ENCODE measurements around the gene WBP2. TPM values are rescaled to one million over a fixed set of nuclear protein-coding genes. Genes with fewer than 3 reads are reported as not detected.

WBP2 gene
- total RNA-seq, 4 donors from 2014 or later: 129 to 259 (median 148) TPM

- H3K4me1 ChIP-seq: no peaks in the 10 kb centered on the region
- peak overlapping the region in 1 of 4 donors; percentile 9 for H3K27ac ChIP-seq
- peaks cover 3 to 42% of the 10 kb centered on the region in 2 donors for H3K36me3 ChIP-seq
- TF ChIP-seq POLR2A (IDR thresholded peaks at IDR 0.05) (no peak), CTCF (IDR thresholded peaks at IDR 0.05 in 4 of 5, conservative IDR thresholded peaks at IDR 0.05 in 1 of 5) (no peak)
- in situ Hi-C loops (cut with MboI; ENCODE audit: low sequenced_read_pairs in 4 of 4): no loop called here
- no peaks in the 10 kb centered on the region for H3K9me3 ChIP-seq
- no peaks in the 10 kb centered on the region for H3K27me3 ChIP-seq
- DNase-seq: no peak
- intact Hi-C loops (cut with DNase I; ENCODE audit: low total_unique reads): no loop called here
- ATAC-seq: no peak
- H3K4me3 ChIP-seq: no peak overlapping the region
These were observed 20.0 kb downstream of the WBP2 start for GRCh38 chr17:75834928-75835653.

- ATAC-seq (peak; percentile 40 to 49), DNase-seq (peak in 1 of 2 donors; percentile 57)
- H3K4me1 ChIP-seq: no peaks in the 10 kb centered on the region
- intact Hi-C loops (cut with DNase I; ENCODE audit: low total_unique reads) (no loop called here), in situ Hi-C loops (cut with MboI; ENCODE audit: low sequenced_read_pairs in 4 of 4) (no loop called here)
- no peak overlapping the region for H3K4me3 ChIP-seq
- no peaks in the 10 kb centered on the region for H3K9me3 ChIP-seq
- TF ChIP-seq POLR2A (IDR thresholded peaks at IDR 0.05): no peak
- no peak for TF ChIP-seq CTCF (IDR thresholded peaks at IDR 0.05 in 4 of 5, conservative IDR thresholded peaks at IDR 0.05 in 1 of 5)
- H3K27ac ChIP-seq: peak overlapping the region in 1 of 4 donors; percentile 9
- H3K36me3 ChIP-seq: peaks cover 3 to 39% of the 10 kb centered on the region in 2 donors
- H3K27me3 ChIP-seq: no peaks in the 10 kb centered on the region
These were observed 20.7 kb downstream of the WBP2 start for GRCh38 chr17:75834279-75834920.

- Histone ChIP-seq H3K27ac (no peak overlapping the region), H3K36me3 (peaks cover 3 to 39% of the 10 kb centered on the region in 2 donors), H3K4me1 (peaks cover 3 to 6% of the 10 kb centered on the region in 2 donors), H3K9me3 (no peaks in the 10 kb centered on the region), H3K4me3 (no peak overlapping the region), H3K27me3 (no peaks in the 10 kb centered on the region)
- no peak for TF ChIP-seq CTCF (IDR thresholded peaks at IDR 0.05 in 4 of 5, conservative IDR thresholded peaks at IDR 0.05 in 1 of 5)
- no peak for TF ChIP-seq POLR2A (IDR thresholded peaks at IDR 0.05)
- in situ Hi-C loops (cut with MboI; ENCODE audit: low sequenced_read_pairs in 4 of 4) (no loop called here), intact Hi-C loops (cut with DNase I; ENCODE audit: low total_unique reads) (no loop called here)
- DNase-seq: no peak
- no peak for ATAC-seq
These were observed 22.3 kb downstream of the WBP2 start for GRCh38 chr17:75832652-75833400.

- peaks cover 3 to 39% of the 10 kb centered on the region in 2 donors for H3K36me3 ChIP-seq
- intact Hi-C loops (cut with DNase I; ENCODE audit: low total_unique reads) (no loop called here), in situ Hi-C loops (cut with MboI; ENCODE audit: low sequenced_read_pairs in 4 of 4) (no loop called here)
- no peak overlapping the region for H3K27ac ChIP-seq
- H3K4me3 ChIP-seq: no peak overlapping the region
- ATAC-seq: peak; percentile 17 to 29
- TF ChIP-seq CTCF (IDR thresholded peaks at IDR 0.05 in 4 of 5, conservative IDR thresholded peaks at IDR 0.05 in 1 of 5) (no peak), POLR2A (IDR thresholded peaks at IDR 0.05) (no peak)
- peak in 1 of 2 donors; percentile 45 for DNase-seq
- peaks cover 10 to 13% of the 10 kb centered on the region in 2 donors for H3K4me1 ChIP-seq
- no peaks in the 10 kb centered on the region for H3K27me3 ChIP-seq
- no peaks in the 10 kb centered on the region for H3K9me3 ChIP-seq
These were observed 22.9 kb downstream of the WBP2 start for GRCh38 chr17:75832164-75832651.
